ENCODE results near the gene PNPLA4.

Gene PNPLA4

GRCh38 chrX:7927259-7928167, at the start of gene PNPLA4:
Gene PNPLA4 (minus strand): TSS chrX:7927413. CDS start chrX:7926119, 1,294 bp downstream.
- DNase-seq = peak; percentile 85

DNA sequence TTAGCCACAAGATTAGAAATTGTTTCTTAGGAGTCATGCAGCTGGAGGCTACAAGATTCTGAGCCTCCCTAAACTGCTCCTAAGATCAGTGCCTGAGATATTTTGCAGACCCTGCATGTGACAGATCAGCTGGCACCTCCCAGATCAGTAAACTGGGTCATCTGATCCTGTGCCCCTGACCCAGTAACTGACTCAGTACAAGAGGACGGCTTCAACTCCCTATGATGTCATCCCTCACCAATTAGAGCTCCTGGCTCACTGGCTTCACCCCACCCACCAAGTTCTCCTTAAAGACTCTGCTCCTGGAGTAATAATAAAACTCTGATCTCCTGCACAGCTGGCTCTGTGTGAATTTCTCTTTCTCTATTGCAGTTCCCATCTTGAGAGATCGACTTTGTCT, 45.4 kb upstream of the PNPLA4 start:
- no peak for DNase-seq

DNA sequence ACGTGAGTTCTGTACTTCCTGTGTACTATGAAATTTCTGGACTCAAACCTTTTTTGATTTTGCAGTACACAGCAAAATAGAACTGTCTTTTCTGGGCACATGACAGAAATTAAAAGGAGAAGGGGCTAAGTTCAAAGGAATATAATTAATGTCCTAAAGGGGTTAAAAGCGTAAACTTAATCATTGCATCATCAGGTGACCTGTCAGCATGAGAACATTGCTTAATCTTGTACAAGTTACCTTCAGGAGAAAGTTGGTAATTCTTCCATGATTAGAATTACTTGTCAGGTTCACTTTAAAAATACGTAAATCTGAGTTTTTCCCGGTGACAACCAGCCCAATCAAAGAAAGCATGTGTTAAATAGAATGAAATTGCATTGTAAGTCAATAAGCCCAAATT, 43.2 kb upstream of the PNPLA4 start:
- no peak for DNase-seq

DNA sequence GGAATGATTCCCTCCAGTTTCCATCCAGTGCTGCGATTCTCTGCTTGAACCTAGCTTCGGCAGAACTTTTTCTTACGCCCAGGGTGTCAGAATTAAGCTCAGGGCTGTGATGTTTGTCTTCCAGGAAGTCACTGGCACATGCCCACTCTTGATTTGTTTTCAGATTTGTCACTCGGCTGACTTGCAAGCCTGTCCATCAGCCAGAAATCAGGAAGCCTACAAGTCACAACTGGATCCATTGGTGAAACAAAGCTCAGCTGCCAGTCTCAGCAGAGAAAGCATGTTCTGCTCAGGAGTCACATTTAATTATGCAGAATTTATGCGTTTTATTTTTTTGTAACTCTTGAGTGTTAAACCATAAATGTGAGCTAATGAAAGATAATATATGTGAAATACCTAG, 38.2 kb upstream of the PNPLA4 start:
- no peak for DNase-seq

DNA sequence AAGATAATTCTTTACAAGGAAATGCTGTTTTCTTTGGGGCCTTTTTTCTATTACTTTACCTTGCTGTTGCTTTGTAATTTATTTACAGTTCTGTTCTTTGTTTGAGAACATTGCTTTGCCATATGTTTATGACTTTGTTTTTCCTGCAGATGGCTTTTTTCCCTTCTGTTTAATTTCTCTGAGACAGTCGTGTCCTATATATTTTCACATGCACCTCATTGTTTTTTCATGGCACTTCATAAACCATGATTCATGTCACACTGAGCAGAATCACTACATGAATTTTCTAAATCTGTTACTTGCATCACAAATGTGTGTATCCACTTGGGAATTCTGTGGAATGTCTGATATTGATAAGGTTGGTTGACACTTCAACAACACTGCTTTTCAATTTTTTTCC, 33.0 kb upstream of the PNPLA4 start:
- DNase-seq = no peak

DNA sequence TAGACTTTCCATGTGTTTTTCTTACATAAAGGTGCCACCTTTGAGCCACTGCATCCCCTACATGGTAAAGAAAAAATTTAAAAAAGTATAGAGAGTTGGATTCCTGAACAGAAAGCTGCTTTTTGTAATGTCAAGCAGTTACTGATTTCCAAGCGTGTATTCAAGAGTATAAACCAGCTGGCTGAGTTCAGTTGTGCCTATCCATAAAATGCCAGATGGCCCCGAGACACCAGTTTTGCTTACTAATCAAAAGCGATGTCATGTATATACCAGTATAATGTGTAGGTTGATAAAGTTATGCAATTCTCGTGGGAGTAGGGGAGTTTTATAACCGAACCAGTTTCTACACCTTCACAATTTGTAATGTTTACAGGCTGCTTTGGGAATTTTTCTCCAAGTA, 26.2 kb upstream of the PNPLA4 start:
- no peak for DNase-seq

GRCh38 chrX:7950865-7951264, 23.7 kb upstream of the PNPLA4 start:
- DNase-seq = no peak

GRCh38 chrX:7948483-7948882, 21.3 kb upstream of the PNPLA4 start:
- no peak for DNase-seq

DNA sequence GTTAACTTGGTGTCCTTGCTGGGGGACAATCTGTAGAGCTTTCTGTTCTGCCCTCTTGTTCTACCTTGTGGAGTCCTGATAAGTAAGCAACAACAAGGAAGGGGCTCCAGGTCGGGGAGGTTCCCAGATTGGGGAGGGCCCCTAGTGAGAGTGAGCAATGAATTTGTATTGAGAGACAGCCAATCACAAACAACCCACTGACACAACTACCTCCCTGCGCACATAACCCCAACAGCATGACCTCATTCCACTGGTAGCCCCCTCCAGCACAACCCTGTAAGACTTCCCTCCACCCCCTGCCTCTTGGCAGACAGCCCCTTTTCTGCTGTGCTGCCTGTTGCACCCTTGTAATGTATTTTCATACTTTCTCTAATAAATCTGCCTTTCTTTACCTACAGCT, 19.7 kb upstream of the PNPLA4 start:
- no peak for DNase-seq

GRCh38 chrX:7943600-7944245, 16.5 kb upstream of the PNPLA4 start:
- DNase-seq = no peak

- peak; percentile 16 for DNase-seq
Observed at GRCh38 chrX:7941390-7942042, 14.3 kb upstream of the PNPLA4 start.

GRCh38 chrX:7934026-7934425, 6.8 kb upstream of the PNPLA4 start:
- DNase-seq = no peak

- DNase-seq = no peak
Observed at GRCh38 chrX:7926914-7927258, 327 bp downstream of the PNPLA4 start.

- no peak for DNase-seq
Observed at GRCh38 chrX:7926501-7926900, 712 bp downstream of the PNPLA4 start.

GRCh38 chrX:7925867-7926472, 1.2 kb downstream of the PNPLA4 start:
- peak; percentile 49 for DNase-seq

GRCh38 chrX:7921750-7922149, 5.5 kb downstream of the PNPLA4 start:
- no peak for DNase-seq

DNA sequence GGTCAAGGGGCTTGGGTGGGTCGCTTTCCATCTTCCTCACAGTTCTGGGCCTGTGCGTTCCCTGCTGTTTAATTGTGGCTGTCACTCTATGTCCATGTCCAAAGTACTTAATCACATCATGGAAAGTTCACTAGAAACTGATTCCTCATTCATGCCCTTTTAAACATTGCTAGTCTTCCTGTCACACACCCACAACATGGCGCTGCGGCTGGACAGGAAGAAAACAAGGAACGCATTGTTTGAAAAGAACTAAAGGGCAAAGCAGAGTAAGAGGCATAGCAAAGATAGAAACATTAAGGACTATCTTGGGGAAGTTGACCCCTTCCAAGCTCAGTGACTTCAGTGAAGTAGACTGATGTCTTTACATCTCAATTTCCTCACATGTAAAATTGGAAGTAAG, 18.4 kb downstream of the PNPLA4 start:
- no peak for DNase-seq

GRCh38 chrX:7904562-7904961, 22.7 kb downstream of the PNPLA4 start:
- no peak for DNase-seq

DNA sequence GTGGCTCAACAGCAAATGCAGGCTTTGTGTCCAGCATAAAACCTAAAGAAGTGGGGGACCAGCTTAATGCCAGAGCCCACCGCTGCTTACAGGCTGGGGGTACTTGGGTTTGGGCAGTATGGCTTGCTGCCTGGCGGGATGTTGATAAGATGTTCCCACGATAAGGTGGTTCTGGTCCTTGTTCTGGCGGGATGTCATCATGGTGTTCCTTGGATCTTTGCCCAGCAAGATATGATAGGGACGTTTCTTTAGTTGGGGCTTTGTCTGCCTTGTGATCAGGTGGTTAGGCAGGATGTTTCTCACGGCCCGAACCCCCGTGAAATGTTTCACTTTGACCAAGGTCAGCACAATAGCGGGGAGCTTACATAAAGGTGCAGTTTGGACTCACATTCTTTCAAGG, 35.3 kb downstream of the PNPLA4 start:
- DNase-seq = no peak

DNA sequence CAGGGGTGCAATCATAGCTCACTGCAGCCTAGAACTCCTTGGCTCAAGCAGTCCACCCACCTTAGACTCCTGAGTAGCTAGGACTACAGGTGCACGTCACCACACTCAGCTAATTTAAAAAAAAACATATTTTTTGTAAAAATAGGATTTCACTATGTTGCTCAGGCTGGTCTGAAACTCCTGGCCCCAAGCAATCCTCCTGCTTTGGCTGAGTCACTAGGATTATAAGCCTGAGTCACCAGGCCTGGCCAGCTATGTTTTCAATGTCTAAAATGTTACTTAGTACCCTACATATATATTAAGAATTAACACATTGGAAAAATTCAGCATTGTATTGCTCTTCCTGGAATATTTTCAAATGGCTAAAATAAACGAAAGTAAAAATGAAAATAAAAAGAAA, 37.5 kb downstream of the PNPLA4 start:
- no peak for DNase-seq

DNA sequence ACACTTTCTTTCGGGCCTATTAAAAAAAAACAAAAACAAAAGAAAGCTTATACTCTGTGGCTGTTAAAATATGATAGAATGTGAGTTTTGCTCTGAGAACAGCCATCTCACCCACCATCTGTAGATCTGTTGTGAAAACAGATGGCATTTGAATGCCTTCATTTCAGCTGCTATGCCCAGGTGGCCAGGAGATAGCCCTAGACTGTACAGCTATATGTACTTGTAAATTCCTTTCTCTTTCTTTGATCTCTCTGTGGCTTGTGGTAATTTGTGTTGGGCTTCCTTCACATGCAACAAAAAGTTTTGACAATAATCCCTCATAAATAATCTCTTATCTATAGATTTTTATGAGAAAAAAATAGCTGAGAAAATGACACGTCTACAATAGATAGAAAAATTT, 38.1 kb downstream of the PNPLA4 start:
- DNase-seq = no peak

DNA sequence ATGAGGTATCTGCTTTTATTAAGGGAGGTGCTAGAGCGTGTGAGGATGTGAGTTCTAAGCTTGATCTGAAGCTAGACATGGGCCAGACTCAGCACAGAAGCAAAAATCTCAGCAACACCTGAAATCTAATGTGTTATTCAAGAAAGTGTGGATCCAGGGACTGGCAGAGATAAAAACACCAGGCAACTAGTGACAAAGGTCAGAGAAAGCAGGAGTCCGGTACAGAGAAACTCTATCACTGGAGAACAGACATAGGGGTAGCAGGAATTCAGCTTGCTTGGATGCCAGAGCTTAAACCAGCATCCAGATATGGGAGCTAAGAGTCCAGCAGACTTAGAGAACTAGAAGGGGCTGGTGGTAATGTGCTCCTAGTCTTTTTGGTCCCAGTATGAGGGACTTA, 50.3 kb downstream of the PNPLA4 start:
- no peak for DNase-seq

DNA sequence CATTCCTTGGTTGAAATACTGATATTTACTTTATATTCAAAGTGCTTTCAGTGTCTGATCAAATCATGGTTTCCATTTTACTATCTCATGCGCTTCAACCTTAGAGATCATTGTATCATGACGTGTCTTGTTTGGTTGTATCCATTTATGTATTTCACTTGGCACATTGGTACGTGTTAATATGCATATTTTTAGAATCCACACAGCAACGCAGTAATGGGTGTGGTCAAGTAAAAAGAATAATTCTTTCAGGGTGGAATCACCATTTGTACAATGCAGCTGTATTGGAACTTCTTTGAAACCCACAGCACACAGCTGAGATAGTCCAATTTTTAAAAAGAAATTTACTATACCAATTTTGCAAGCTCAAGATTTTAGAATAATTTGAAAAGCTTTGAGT, 55.2 kb downstream of the PNPLA4 start:
- no peak for DNase-seq

GRCh38 chrX:7852166-7852565, 75.0 kb downstream of the PNPLA4 start:
- no peak for DNase-seq
